Kidney glomerular epithelial cell (primary cell): Measurements from ENCODE around the gene PRKG1.

ENCODE experiments used
- DNase-seq: peaks from one replicate; lab custom pipeline; 2025; lab: John Stamatoyannopoulos, UW

The PRKG1 gene

DNA sequence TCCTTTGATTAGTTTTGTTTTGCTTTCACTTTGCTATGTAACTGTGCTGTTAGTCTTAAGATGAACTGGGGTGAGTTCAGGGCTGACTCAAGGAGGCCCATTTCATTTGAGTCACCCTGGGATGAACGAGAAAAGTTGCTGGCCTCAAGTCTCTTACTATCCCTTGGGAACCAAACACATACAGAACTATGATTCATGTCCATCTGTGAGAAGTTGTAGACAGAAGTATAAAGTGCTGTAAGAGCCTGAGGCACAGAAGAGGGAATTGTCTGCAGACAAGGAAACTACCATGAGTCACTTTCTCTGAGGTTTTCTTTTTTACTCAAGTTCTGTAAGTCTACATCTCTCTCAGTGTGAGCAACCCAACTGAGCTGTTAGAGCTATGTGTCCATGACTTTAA is 805.0 kb downstream of the PRKG1 start:
- DNase-seq: peak; percentile 73

DNA sequence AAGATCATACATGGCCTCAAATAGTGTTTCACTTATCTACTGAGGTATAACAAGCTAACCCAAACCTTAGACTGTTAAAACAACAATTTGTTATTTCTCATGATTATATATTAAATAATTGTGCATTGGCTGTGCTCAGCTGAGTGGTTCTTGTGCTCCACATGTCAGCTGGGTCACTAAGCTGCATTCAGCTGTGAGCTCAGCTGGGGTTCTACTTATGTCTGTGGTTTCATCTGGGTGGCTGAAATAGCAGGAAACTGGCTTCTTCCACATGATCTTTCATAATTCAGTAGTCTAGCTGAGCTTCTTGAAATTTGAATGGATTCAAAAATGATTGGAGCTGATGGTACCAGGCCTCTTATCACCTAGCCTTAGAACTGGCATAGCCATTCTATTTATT is 806.9 kb downstream of the PRKG1 start:
- DNase-seq: no peak

DNA sequence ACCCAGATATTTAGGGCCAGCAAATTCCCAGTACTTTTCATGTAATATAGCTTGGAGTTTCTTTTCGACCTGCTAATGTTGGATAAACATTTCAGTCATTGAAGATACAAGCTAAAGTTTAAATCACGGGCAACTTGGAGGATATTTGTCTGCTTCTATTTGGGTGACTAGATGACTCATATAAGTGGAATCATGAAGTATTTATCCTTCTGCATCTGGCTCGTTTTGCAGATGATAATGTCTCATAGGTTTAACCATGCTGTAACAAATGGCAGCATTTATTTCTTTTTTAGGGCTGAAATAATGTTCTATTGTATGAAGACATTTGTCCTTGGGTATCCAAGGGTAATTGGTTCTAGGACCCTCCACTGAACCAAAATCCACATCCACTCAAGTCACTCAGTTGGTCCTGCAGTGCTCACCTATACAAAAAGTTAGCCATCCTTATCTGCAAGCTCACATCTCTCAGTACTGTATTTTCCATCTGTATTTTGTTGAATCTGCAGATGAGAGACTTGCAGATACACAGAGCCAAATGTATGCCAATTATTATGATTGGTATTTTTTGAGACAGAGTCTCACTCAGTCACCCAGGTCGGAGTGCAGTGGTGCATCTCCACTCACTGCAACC is 812.3 kb downstream of the PRKG1 start:
- DNase-seq: no peak

- no peak for DNase-seq
Observed at GRCh38 chr10:51888263-51888662, 814.0 kb downstream of the PRKG1 start.

DNA sequence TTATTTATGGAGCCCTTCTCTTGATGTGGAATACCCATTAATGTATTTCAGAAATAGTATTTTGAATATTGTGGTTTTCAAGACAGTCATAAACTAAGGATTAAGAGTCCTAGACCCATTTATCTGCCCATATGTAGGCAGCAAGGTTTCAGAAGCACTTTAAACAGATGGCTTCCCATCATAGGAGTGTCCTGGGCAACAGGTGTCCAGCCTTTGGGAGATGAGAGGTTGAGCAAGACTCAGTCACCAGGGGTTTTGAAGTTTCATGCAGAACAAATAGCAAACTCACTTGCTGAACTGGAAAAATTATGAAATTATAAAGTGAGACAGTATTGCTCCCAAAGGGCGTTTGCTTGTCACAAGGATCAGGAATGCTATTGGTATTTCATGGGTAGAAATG is 818.0 kb downstream of the PRKG1 start:
- no peak for DNase-seq

- no peak for DNase-seq
Observed at GRCh38 chr10:51892965-51893658, 818.8 kb downstream of the PRKG1 start.

- no peak for DNase-seq
Observed at GRCh38 chr10:51894771-51895578, 820.7 kb downstream of the PRKG1 start.

DNA sequence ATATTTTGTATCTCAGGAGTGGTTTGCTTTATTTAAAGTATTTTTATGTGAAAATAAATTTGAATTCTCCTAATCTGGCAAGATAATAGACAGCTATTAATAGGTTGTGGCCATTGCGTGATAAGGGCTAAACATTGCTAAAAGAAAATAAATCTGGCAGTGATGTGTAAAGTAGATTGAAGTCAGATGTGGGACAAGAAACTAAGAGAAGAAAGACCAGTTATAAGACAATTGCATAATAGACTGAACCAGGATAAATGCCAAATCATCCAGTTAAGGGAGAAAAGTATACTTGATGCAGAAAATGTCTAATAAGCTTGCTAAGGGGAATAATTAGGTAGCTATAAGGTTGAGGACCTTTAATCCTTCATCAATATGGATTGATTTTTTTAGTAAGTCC is 822.6 kb downstream of the PRKG1 start:
- DNase-seq: no peak

DNA sequence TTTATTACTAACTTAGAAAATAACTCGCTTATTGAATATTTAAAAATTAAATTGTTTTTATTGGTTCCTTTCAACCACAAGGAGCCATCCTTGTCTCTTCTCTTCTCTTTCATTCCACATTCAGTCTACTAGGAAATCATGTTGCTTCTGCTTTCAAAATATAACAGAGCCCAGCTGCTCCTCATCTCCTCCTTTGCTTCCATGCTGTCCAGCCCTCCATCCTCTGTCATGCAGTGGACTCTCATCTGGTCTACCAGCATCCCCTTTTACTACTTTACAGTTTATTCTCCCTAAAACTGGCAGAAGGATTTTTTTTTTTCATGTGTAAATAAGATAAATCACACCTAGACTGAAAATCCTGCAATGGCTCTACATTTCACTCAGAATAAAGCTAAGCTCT is 823.3 kb downstream of the PRKG1 start:
- no peak for DNase-seq

- no peak for DNase-seq
Observed at GRCh38 chr10:51900180-51900579, 825.9 kb downstream of the PRKG1 start.

- DNase-seq: no peak
Observed at GRCh38 chr10:51903675-51904074, 829.4 kb downstream of the PRKG1 start.

DNA sequence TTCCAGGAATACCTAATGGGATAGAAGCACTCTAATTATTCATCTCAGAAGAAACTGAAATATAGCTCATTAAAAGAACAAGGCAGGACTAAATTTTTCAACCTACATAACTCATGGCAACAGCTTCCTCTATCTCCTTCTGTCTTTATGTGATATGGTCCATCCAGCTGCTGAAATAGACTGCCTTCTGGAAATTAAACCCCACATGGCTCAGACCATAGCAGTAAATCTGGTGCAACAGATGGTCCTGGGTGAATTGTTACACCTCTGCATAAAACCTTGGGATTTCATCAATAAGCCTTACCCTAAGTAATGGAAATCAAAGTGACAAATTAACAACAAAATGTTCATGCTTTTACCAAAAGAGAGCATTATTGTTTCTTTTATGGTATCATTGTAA is 830.7 kb downstream of the PRKG1 start:
- DNase-seq: no peak

GRCh38 chr10:51907361-51907760 is 833.1 kb downstream of the PRKG1 start:
- no peak for DNase-seq

DNA sequence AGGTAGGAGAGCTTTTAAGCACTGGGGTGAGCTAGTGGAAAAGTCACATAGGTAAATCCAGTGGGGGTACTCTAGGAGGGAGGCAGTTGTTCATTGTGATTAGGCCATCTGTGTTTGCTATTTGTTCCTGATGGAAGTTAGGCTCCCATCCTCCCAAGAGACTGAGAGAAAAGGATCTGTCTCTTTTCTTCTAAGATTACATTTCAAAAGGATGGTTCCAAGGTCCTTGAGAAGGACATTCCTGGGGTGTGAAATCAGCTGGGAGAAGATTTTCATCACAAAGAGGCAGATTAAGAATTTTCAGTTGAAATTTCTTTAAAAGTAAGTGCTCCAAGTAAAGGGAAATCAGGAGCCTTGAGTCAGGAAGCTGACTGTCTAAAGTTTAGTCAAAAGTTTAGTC is 835.9 kb downstream of the PRKG1 start:
- no peak for DNase-seq

- no peak for DNase-seq
Observed at GRCh38 chr10:51910596-51910995, 836.3 kb downstream of the PRKG1 start.

DNA sequence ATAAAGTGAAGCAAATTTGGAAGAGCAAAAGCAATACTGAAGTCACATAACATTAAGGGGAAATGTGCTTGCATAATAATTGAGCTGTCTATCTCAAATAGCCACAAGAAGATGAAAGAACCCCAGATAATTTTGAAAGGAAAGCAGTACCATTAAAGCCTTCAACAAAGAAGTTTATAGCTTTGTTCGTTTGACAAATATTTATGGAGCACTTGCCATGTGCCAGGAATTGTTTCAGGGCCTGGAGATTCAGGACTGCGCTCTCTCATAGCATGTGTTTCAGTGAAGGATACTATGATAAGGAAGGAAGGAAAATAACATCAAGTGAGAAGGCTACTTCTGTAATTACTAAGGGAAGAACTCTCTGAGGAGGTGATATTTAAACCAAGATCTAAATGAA is 837.4 kb downstream of the PRKG1 start:
- no peak for DNase-seq

DNA sequence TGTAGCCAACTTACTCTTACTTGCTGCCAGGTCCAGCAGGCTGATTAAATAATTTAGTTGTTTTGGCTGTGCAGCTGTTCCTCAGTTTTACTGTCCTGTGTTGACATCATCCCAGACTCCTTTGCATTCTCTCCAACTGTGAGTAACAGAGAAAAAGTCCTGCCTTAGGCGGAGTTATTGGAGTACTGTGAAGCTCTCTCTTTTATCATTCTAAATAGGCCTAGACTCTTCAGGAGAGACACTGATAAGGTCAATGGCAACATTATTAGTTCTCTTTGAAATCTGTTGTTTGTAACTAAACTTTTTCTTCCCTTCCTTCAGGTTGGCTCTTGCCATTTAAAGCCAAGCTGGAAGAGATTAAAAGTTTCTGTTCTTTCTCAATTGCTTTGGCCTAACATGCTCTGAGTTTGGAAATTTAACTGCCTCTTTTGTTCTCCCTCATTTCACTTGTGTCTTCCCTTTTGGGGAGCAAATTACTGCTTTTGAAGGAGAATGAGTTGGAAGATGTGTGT is 840.8 kb downstream of the PRKG1 start:
- DNase-seq: no peak

GRCh38 chr10:51918440-51918839 is 844.2 kb downstream of the PRKG1 start:
- no peak for DNase-seq

DNA sequence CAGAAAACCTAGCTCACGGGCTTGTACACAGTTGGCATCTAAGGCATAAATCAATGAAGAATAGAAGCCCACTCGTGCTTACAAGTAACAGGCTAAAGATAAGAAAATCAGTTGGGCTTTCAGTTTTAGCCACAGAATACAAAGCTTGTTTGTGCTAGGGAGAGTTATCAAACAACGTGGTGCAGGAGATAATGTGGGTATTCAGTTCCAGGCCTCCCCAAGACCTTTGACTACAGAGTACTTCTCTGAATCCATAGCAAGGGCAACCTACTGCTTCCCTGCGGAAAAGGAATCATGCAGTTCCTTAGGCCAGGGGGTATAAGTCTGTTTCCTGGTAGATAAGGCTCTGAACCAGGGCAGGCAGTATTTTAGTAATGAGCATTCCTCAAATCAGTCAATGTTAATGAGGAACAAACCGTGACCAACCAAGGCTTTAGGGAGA is 844.6 kb downstream of the PRKG1 start:
- DNase-seq: no peak

DNA sequence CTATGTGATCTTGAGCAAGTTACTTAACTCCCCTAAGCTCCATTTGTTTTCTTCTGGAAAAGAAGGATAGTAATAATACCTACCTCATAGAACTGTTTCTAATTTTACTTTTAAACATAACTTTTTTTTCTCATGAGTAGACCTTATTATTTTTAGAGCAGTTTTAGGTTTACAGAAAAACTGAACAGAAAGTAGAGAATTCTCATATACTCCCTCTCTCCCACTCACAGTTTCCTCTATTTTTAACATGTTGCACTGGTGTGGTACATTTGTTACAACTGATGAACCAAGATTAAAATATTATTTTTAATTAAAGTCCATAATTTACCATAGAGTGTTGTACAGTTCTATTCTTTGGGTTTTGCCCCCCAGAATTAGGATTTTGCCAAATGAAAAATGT is 846.4 kb downstream of the PRKG1 start:
- DNase-seq: no peak

DNA sequence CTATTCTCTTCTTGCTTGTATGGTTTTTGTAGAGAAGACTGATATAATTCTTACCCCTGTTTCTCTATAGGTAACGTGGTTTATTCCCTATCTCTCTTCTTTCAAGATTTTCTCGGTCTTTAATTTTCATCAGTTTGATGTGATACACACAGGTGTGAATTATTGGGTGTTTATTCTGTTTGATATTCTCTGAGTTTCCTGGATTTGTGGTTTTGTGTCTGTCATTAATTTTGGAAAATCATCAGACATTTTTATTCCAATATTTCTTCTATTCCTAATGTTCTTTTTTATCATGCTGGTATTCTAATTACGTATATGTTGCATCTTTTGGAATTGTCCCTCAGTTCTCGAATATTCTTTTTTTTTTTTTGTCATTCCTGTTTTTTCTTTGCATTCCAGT is 850.1 kb downstream of the PRKG1 start:
- no peak for DNase-seq

DNA sequence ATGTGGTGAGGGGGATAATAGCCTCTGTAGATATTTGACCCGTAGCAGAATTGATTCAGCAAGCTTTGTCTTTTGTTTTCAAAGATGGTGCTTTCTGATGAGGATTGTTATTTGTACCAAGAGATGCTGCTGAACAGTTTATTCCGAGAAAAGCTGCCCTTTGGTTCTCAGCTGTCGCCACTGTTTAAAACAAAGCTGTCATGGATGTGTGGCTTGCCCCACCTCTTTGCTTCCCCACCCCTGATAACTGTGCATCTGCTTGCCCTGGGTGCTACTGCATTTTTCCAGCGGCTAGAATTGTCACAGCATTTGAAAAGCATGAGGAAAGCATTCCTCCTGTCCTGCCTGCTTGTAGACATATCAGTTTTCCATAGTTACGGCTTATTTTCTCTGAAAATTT is 852.0 kb downstream of the PRKG1 start:
- no peak for DNase-seq

DNA sequence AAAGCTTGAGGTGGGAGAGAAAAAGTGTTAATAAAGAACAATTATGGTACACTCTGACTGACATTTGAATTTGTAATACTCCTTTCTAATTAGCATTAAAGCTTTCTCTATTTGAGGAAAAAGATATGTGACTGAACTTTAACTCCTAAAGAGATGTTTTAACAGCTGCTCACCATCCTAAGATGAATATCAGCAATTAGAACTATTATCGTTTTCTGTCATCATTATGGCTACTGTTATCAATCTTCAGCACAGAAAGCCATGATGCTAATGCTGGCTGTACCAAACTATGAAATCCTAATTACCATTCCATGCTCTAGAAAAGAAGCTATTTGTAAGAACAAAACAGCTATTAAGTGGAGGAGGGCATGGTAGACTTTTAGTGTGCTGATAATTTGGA is 853.9 kb downstream of the PRKG1 start:
- DNase-seq: no peak
